ENCODE data around the gene TMEM38B.

TMEM38B gene

DNA sequence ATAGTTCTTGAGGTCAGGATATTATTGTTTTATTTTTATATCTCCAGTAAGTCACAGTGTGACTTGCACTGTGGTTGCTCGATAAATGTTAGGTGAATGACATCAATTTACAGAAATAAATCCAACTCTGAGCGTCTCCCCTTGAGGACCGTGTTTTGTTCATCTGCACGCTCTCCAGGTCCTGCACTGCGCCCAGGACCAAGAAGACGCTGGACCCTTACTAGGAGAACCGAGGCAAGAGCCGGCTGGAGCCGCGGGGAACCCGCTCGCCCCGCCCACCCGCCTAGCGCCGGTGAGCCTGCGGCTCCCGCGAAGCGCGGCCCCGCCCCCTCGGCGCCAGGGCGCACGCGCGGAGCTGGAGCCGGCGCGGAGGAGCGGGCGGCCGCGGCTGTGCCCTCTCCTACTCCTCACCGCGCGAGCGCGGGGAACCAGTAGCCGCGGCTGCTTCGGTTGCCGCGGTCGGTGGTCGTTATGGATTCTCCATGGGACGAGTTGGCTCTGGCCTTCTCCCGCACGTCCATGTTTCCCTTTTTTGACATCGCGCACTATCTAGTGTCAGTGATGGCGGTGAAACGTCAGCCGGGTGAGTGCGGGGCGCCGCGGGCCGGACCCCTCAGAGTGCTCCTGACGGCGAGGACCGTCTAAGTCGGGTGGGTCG lies at the start of gene TMEM38B:
TSS of gene TMEM38B (plus strand) at position 352 of the 658 bp plus-strand sequence. CDS start at position 472, 120 bp downstream.
- DNase-seq: peak; percentile 55

DNA sequence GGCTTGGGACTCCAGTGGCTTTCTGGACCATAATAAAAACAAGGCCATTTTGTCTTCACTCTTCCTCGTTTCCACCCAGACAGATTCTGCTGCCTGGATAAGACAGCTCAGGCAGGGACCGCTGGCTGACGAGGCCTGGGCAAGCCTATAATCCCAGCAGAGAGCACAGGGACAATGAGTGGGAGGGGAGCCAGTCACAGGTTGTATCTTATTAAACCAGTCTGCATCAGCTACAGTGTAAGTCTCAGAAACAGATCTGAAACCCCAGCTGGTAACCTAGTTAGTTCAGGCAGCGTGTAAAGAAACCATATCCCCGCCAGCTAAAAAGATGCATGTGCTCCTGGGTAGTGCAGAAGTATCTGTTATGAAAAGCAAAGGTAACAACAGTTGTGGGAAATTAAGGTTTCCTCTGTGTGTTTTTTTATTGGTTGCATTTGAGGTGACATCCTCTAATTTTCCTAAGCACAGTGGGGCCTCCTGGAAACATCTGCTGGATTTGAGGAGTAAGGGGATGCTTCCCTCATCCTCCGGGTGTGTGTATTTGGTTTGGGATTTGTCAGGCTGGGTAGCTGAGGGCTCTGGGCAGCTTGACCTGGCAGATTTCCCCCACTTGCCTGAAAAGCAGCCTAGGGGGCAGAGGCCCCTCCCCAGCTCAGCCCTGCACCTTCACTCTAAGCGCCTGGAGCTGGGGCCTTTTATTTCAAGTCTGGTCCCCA lies 47.3 kb upstream of the TMEM38B start:
- DNase-seq: no peak

GRCh38 chr9:105647595-105648349 lies 46.6 kb upstream of the TMEM38B start:
- no peak for DNase-seq

DNA sequence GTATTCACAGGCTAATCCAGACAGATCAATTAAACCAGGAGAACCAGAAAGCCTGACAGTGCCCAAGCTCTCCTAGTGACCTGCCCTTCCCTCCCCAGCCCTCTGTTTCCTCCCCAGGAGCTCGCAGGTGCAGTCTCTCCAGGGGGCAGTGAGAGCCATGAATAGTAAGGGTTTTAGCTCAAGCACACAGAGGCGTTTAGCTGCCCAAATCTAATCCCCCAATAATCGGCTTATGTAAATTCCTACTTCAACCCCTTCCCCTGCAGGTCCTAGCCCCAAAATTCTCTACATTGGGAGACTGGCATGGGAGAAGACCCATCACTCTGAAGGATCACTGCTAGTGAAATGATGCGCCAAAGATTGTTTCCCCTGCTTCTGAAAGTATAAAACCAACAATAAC lies 42.5 kb upstream of the TMEM38B start:
- no peak for DNase-seq

DNA sequence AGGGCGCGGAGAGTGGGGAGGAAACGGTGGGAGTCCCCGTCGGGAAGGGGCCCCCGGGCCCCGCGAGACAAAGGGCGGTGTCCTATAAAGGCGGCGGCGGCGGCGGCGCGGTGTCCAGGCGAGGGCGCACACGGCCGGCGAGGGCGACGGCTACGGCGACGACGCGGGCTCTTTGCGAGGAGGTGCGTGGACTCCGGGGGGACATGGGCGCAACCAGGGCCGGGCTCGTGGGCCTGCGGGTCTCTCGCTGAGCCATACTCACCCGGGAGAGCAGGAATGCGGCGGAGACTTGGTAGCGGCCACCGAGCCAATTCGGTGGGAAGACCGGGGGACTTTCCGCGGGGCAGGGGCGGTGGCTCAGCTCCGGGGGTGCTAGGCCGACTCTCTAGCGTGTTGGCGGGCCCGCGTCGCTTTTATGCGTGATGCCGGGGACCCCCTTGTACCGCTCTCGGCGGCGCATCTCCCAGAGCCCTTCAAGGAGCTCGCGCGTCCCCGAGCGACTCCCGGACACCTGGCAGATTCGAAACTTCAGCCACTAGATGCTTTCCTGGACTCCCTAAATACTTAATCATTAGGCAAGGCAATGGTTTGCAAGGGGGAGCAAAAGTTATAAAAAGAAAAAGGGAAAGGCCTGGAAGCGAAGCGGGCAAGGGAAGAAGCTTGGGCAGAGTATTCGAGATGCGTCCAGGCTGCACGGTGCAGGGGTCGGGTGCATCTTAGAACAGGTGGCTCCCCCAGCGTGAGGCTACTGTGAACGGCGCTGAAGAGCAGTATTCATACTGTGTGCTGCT lies 38.0 kb upstream of the TMEM38B start:
- no peak for DNase-seq

DNA sequence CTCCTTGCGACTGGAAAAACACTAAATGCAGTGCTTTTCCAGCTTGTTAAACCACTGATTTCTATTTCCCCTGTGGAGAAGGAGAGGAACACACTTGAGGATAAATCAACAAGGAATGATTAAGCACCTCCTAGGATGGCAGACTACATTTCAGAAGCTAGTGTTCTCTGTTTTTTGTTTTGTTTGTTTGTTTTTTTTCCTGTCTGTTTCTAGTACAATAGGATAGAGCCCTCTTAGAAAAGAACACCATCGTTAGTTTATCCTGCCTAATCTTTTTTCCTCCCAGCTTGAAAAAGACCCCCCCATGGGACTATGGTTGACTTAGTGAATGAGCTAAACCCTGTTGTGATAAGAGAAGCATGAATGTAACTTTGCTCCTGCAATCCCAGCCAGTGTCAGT lies 36.0 kb upstream of the TMEM38B start:
- DNase-seq: no peak

- DNase-seq: no peak
Measured at GRCh38 chr9:105661011-105661410, 33.3 kb upstream of the TMEM38B start.

DNA sequence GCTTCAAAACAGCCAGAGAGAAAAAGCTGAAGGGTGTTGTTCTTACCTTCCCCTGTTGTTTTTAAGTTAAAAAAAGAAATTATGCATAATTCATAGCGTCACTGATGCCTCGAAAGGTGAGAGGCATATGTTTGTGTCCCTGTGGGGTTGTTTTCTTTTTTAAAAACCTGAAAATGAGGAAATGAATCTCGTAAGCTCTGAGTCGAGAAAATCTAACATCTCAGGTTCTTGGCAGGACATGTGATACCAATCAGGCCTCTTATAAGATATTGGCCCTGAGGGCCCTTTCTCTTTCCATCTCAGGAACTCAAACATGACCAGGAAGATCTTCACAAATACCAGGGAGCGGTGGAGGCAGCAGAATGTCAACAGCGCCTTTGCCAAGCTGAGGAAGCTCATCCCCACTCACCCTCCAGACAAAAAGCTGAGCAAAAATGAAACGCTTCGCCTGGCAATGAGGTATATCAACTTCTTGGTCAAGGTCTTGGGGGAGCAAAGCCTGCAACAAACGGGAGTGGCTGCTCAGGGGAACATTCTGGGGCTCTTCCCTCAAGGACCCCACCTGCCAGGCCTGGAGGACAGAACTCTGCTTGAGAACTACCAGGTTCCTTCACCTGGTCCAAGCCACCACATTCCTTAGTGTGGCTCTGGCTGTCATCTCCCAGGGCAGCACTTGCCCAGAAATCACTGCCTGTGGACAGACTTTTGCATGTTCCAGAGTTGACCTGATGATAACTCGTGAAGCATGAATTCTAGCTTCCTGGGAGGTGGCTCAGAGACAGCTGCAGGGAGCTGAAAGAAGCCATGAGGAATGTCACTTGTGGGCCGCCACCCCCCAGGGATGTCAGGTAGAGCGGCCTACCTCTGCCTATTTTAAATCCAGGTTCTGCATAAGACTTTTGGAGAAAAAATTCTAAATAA lies 31.9 kb upstream of the TMEM38B start, which contains the start of gene TAL2:
TSS of gene TAL2 (plus strand) at position 274 of the 921 bp plus-strand sequence. CDS start at position 314, 40 bp downstream.
- no peak for DNase-seq

DNA sequence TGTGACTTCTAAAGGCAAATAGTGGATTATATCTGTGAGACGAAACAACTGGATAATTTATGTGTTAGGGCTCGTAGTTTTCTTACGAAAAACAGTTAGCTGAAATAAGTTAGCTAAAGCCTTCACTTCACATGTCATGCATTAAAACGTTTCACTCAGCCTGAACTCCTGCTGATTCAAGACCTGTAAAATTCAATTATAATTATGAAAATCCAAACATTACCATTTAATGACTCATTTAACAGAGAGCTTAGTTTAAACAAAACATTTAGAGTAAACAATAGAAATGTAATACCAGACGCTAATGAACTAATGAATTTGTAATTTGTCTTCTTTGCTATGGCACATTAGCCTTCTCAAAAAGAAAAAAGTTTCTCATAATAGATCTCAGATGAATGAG lies 30.4 kb upstream of the TMEM38B start:
- DNase-seq: no peak

DNA sequence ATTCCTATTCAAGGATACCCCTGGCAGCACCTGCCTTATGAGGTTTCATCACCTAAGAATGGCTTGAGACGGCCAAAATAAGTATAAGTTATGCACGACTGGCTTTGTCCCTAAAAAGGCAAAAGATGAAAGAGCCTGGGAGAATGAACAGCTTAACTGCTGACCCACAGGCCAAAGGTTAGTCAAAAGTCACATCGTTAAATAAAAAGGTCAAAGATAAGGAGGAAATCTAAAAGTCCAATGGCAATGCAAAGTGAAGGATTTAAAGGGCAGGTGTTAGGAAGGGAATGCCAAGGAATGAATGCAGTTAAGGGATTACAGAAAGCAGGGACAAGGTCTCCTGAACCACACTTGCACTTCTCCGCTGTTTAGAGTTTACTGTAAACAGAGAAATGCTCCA lies 26.5 kb upstream of the TMEM38B start:
- no peak for DNase-seq

DNA sequence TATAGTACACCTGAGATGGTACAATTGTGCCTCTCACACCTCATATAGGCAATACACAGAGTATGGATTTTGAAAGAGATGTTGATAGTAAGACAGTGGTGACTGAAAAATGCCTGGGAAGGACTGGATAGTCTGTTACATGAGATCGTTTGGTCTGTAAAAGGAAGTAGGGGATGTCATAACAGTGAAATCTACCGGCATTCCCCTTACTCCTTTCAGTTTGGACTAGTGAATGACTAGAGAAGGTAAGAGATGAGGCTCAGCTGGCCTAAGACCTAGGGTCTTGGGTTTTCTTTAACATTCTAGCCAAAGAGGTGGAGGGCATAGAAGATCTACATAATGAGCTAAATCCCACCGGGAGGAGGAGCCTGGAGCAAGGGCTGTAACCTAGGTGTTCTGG lies 24.0 kb upstream of the TMEM38B start:
- no peak for DNase-seq

- no peak for DNase-seq
Measured at GRCh38 chr9:105670775-105671174, 23.6 kb upstream of the TMEM38B start.

DNA sequence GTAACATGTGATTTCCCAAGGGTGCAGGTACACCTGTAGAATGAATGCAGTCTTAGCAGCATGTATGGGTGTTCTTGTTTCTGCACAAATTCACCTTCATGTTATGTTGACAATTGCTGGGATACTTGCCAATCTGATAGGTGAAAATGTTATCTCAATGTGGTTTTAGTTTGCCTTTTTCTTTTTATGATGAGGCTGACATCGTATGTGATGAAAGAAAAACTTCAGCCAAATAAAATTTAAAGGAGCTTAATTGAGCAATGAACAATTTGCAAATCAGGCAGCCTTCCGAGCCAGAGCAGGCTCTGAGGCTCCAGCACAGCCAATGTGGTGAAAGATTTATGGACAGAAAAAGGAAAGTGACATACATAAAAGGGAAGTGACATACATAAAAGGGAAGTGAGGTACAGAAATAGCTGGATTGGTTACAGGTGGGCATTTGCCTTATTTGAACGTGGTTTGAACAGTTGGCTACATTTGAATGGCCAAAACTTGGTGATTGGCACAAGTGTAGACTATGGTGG lies 21.6 kb upstream of the TMEM38B start:
- DNase-seq: peak; percentile 23 to 33

GRCh38 chr9:105673850-105674387 lies 20.4 kb upstream of the TMEM38B start:
- DNase-seq: no peak

- no peak for DNase-seq
Measured at GRCh38 chr9:105676351-105676923, 17.9 kb upstream of the TMEM38B start.

GRCh38 chr9:105678163-105678562 lies 16.2 kb upstream of the TMEM38B start:
- no peak for DNase-seq

DNA sequence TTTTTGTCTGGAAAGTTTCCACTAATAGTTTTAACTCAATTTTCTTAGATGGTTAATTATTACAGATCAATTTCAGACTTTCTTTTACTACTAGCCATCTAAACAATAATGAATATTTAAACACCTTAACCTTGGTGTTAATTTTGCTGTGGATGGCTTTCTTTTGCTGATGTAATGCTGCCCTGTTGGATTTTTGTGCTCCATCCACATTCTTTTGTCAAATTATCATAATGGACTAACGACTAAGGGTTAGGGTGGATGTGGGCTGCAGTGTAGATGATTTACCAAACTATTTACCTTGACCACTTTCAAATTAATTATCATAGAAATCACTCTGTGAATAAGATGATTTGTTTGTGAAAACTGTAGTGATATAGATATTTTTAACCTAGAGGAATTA lies 15.6 kb upstream of the TMEM38B start:
- no peak for DNase-seq

GRCh38 chr9:105679257-105680022 lies 14.9 kb upstream of the TMEM38B start:
- DNase-seq: no peak

DNA sequence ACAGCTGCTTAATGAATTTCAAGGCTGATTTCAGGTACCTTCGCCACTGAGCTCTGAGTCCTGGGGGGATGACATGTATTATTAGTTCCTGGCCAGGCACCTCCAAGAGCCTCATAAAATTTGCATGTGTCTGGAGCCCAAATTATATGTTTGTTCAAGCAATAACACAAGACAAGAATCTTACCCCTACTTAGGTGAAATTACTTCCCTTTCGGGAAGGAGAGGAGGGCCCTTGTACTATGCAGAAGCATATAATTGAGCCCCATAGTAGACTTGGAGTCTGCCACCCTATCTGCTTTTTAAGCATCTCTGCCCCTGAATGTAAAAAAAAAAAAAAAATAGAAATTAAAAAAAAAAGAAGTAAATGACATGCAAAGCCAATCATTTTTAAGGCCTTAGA lies 13.0 kb upstream of the TMEM38B start:
- DNase-seq: no peak

DNA sequence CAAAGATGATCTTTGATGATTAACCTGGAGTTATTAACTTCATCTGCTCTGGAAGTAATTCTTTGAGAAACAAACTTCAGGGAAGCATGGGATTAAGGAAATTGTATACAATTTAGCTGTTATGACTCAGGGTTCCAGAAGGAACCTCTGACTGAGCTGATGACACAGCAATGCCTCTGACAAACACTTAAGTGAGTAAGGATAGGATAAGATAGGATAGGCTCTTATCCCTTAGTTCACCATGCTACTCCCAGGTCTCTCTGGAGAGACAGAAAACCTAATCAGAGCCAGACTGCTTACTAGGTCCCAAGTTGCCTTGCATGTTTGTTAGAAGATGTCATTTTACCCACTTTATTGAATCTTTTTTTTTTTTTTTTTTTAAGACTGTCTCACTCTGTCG lies 12.6 kb upstream of the TMEM38B start:
- no peak for DNase-seq
